Astrocyte (in vitro differentiated cells and primary cell): ENCODE data around the gene ITGAE. TPM values are rescaled to one million over a fixed set of nuclear protein-coding genes. Genes with fewer than 3 reads are reported as not detected.

Experiments
- DNase-seq: peaks from one replicate; pipeline ENCODE4 v3.0.0-alpha.2; 2010; ENCODE audit warnings: low read depth
- FAIRE-seq: peaks from 2 replicates; lab custom pipeline; 2011; peaks lifted over from hg19 to GRCh38; lab: Jason Lieb, UNC
- H2AFZ ChIP-seq: 2 replicates; pipeline ENCODE4 v1.6.0; 2012; ENCODE audit warnings: low read depth, low read length, inconsistent platforms
- H3K27ac ChIP-seq: 2 replicates; pipeline ENCODE4 v1.5.1; 2011; ENCODE audit warnings: low read depth, low read length, inconsistent platforms
- H3K27me3 ChIP-seq: 2 replicates; pipeline ENCODE4 v1.6.0; 2011; ENCODE audit warnings: low read length, inconsistent platforms; ENCODE audit not compliant: insufficient read depth
- H3K36me3 ChIP-seq: 2 replicates; pipeline ENCODE4 v1.5.1; 2011; ENCODE audit warnings: low read length, inconsistent platforms; ENCODE audit not compliant: insufficient read depth
- H3K4me1 ChIP-seq: 2 replicates; pipeline ENCODE4 v1.5.1; 2011; ENCODE audit warnings: low read length, inconsistent platforms; ENCODE audit not compliant: insufficient read depth
- H3K4me2 ChIP-seq: 2 replicates; pipeline ENCODE4 v1.6.0; 2012; ENCODE audit warnings: low read length, inconsistent platforms
- H3K4me3 ChIP-seq: 2 replicates; pipeline ENCODE4 v1.5.1; 2011; ENCODE audit warnings: low read depth, mild to moderate bottlenecking, low read length, inconsistent platforms; ENCODE audit not compliant: insufficient read depth
- H3K79me2 ChIP-seq: 2 replicates; pipeline ENCODE4 v1.6.0; 2012; ENCODE audit warnings: mild to moderate bottlenecking, low read length, inconsistent platforms; ENCODE audit not compliant: insufficient read depth
- H3K9ac ChIP-seq: 2 replicates; pipeline ENCODE4 v1.6.0; 2012; ENCODE audit warnings: mild to moderate bottlenecking, low read length, inconsistent platforms
- H3K9me3 ChIP-seq: 2 replicates; pipeline ENCODE4 v1.5.1; 2012; ENCODE audit warnings: low read depth, mild to moderate bottlenecking, low read length, inconsistent platforms; ENCODE audit not compliant: insufficient read depth
- H4K20me1 ChIP-seq: 2 replicates; pipeline ENCODE4 v1.6.0; 2012; ENCODE audit warnings: low read length, inconsistent platforms; ENCODE audit not compliant: insufficient read depth
- H3K27ac Mint-ChIP-seq: one replicate; pipeline ENCODE4 v1.8.0; 2021; ENCODE audit warnings: mild to moderate bottlenecking, mixed read lengths; ENCODE audit not compliant: unreplicated experiment
- H3K27me3 Mint-ChIP-seq: one replicate; pipeline ENCODE4 v1.8.0; 2021; ENCODE audit warnings: low read depth, mixed read lengths; ENCODE audit not compliant: unreplicated experiment
- H3K36me3 Mint-ChIP-seq: one replicate; pipeline ENCODE4 v1.8.0; 2021; ENCODE audit warnings: low read depth, mixed read lengths; ENCODE audit not compliant: unreplicated experiment
- H3K4me1 Mint-ChIP-seq: one replicate; pipeline ENCODE4 v1.8.0; 2021; ENCODE audit warnings: low read depth, mixed read lengths; ENCODE audit not compliant: unreplicated experiment
- H3K4me3 Mint-ChIP-seq: one replicate; pipeline ENCODE4 v1.8.0; 2021; ENCODE audit warnings: mild to moderate bottlenecking, moderate library complexity, mixed read lengths; ENCODE audit not compliant: unreplicated experiment
- H3K9me3 Mint-ChIP-seq: one replicate; pipeline ENCODE4 v1.8.0; 2021; ENCODE audit warnings: mild to moderate bottlenecking, mixed read lengths; ENCODE audit not compliant: unreplicated experiment
- EZH2 ChIP-seq: IDR thresholded peaks from 2 replicates; pipeline ENCODE4 v1.6.1; 2012; ENCODE audit warnings: mild to moderate bottlenecking, low read length, inconsistent platforms; ENCODE audit not compliant: insufficient read depth
- total RNA-seq: library from RNA; stranded (reverse); gene quantifications from 2 replicates; pipeline ENCODE4 v1.2.1, GENCODE V29; 2021
- TF ChIP-seq, protein P1 (sequence below): IDR thresholded peaks from 2 replicates; pipeline ENCODE4 v1.5.1; 2011; ENCODE audit warnings: low read depth, mild to moderate bottlenecking, inconsistent platforms, low read length, moderate library complexity; ENCODE audit not compliant: insufficient read depth

ITGAE gene
- total RNA-seq, 1 donor from 2014 or later: 30.9 TPM

DNA sequence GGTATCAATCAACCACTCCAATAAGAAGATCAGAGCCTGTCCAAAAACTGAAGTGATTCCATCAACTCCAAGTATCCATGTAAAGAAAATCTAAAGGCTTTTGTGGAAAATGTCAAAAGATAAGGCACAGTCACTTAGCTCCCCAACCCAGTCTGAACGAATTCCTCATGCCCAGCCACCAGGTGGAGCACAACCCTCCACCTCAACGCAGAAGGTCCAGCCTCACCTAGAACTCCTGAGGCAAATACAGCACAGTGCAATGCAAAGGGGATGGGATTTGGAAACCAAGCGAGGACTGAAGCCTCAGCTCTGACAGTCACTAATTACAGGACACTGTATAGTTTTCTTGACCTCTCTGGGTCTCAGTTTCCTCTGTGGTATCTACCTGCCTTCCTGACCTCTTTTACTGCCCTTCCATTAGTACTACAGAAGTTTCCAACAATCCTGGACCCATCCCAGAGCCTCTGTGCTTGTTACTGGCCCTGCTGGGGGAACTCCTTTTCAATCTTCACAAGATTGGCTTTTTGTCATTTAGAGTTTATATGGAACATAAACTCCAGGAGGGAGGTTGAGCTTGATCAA, 43.0 kb upstream of the ITGAE start:
- H3K27me3 Mint-ChIP-seq: peaks cover 3% of the 10 kb centered on the region
- H3K36me3 Mint-ChIP-seq: no peaks in the 10 kb centered on the region
- TF ChIP-seq EZH2: no peak
- TF ChIP-seq, protein P1, sequence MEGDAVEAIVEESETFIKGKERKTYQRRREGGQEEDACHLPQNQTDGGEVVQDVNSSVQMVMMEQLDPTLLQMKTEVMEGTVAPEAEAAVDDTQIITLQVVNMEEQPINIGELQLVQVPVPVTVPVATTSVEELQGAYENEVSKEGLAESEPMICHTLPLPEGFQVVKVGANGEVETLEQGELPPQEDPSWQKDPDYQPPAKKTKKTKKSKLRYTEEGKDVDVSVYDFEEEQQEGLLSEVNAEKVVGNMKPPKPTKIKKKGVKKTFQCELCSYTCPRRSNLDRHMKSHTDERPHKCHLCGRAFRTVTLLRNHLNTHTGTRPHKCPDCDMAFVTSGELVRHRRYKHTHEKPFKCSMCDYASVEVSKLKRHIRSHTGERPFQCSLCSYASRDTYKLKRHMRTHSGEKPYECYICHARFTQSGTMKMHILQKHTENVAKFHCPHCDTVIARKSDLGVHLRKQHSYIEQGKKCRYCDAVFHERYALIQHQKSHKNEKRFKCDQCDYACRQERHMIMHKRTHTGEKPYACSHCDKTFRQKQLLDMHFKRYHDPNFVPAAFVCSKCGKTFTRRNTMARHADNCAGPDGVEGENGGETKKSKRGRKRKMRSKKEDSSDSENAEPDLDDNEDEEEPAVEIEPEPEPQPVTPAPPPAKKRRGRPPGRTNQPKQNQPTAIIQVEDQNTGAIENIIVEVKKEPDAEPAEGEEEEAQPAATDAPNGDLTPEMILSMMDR: peak; percentile 38
- Histone ChIP-seq H3K79me2 (peaks cover 58% of the 10 kb centered on the region), H3K4me2 (no peak overlapping the region), H3K4me1 (peaks cover 6% of the 10 kb centered on the region), H3K27me3 (no peaks in the 10 kb centered on the region), H3K27ac (no peak overlapping the region), H3K4me3 (no peak overlapping the region), H2AFZ (no peak overlapping the region), H3K9ac (no peak overlapping the region), H3K36me3 (peaks cover 37% of the 10 kb centered on the region), H4K20me1 (peaks cover 45% of the 10 kb centered on the region), H3K9me3 (no peaks in the 10 kb centered on the region)
- FAIRE-seq: no peak
- no peak for DNase-seq
- no peak overlapping the region for H3K27ac Mint-ChIP-seq
- peak overlapping the region; percentile 97 for H3K4me3 Mint-ChIP-seq
- peaks cover 7% of the 10 kb centered on the region for H3K4me1 Mint-ChIP-seq
- no peaks in the 10 kb centered on the region for H3K9me3 Mint-ChIP-seq

DNA sequence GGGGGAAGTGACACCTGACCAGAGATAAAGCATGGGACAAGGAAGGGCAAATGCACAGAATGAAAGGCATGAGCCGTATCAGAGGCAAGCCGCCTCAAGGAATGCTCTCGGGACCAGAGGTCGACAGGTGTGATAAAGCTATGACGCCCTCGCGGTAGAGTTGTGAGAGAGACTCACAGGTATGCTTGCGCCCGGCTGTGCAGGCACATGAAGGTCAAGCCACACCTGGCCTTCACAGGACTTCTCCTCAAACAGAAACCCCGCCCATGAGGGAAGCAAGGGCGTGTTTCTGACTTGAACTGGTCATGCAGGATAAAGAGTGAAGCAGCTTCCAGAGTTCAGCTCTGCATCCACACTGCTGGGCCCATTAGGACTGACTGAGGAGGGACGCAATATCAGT, 37.2 kb upstream of the ITGAE start:
- no peak for DNase-seq
- peaks cover 8% of the 10 kb centered on the region for H3K4me1 Mint-ChIP-seq
- Histone ChIP-seq H3K36me3 (peaks cover 51% of the 10 kb centered on the region), H3K27me3 (no peaks in the 10 kb centered on the region), H4K20me1 (peaks cover 60% of the 10 kb centered on the region), H3K9me3 (no peaks in the 10 kb centered on the region), H2AFZ (no peak overlapping the region), H3K79me2 (peaks cover 77% of the 10 kb centered on the region), H3K27ac (no peak overlapping the region), H3K4me2 (no peak overlapping the region), H3K4me1 (no peaks in the 10 kb centered on the region), H3K9ac (no peak overlapping the region), H3K4me3 (no peak overlapping the region)
- no peak overlapping the region for H3K4me3 Mint-ChIP-seq
- FAIRE-seq: no peak
- no peak overlapping the region for H3K27ac Mint-ChIP-seq
- no peaks in the 10 kb centered on the region for H3K9me3 Mint-ChIP-seq
- TF ChIP-seq, protein P1: no peak
- no peak for TF ChIP-seq EZH2
- H3K27me3 Mint-ChIP-seq: no peaks in the 10 kb centered on the region
- H3K36me3 Mint-ChIP-seq: peaks cover 6% of the 10 kb centered on the region

DNA sequence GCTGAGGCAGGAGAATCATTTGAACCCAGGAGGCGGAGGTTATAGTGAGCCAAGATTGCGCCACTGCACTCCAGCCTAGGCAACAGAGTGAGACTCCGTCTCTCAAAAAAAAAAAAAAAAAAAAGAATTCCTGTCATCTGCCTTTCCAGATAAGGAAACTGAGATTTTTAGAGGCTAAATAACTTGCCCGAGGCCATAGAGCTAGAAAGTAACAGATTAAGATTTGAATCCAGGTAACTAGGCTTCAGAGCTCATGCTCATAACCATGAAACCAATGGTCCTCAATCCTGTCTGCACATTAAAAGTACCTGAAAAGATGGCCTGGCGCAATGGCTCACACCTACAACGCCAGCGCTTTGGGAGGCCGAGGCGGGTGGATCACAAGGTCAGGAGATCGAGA, 35.6 kb upstream of the ITGAE start:
- Mint-ChIP-seq H3K27ac (no peak overlapping the region), H3K36me3 (peaks cover 7% of the 10 kb centered on the region), H3K4me3 (no peak overlapping the region), H3K9me3 (no peaks in the 10 kb centered on the region), H3K27me3 (no peaks in the 10 kb centered on the region), H3K4me1 (peaks cover 8% of the 10 kb centered on the region)
- TF ChIP-seq EZH2: no peak
- TF ChIP-seq, protein P1: no peak
- Histone ChIP-seq H3K9ac (no peak overlapping the region), H3K79me2 (peaks cover 73% of the 10 kb centered on the region), H2AFZ (no peak overlapping the region), H3K4me2 (no peak overlapping the region), H3K4me3 (no peak overlapping the region), H3K9me3 (no peaks in the 10 kb centered on the region), H3K4me1 (no peaks in the 10 kb centered on the region), H4K20me1 (peaks cover 62% of the 10 kb centered on the region), H3K36me3 (peaks cover 41% of the 10 kb centered on the region), H3K27me3 (no peaks in the 10 kb centered on the region), H3K27ac (no peak overlapping the region)
- DNase-seq (no peak), FAIRE-seq (no peak)
